IPS DF 6.9 (cell line): Measurements from ENCODE around the gene RASGRF2.

Experiments
- DNase-seq: peaks from one replicate; pipeline ENCODE4 v3.0.0-alpha.2; 2013; ENCODE audit warnings: low read depth, low spot score
- H3K27ac ChIP-seq: one replicate; pipeline ENCODE4 v1.5.1; 2013; ENCODE audit warnings: low read length, control low read depth
- H3K27me3 ChIP-seq: 2 replicates; pipeline ENCODE4 v1.6.1; 2013; ENCODE audit warnings: mild to moderate bottlenecking, low read length; ENCODE audit not compliant: control insufficient read depth, insufficient read depth
- H3K36me3 ChIP-seq: 2 replicates; pipeline ENCODE4 v1.6.1; 2013; ENCODE audit warnings: low read length; ENCODE audit not compliant: control insufficient read depth, insufficient read depth
- H3K4me1 ChIP-seq: 2 replicates; pipeline ENCODE4 v1.6.1; 2013; ENCODE audit warnings: low read length; ENCODE audit not compliant: control insufficient read depth, insufficient read depth
- H3K4me3 ChIP-seq: 2 replicates; pipeline ENCODE4 v1.5.1; 2013; ENCODE audit warnings: mild to moderate bottlenecking, low read length
- H3K9me3 ChIP-seq: 2 replicates; pipeline ENCODE4 v1.6.1; 2013; ENCODE audit warnings: low read length, inconsistent platforms; ENCODE audit not compliant: control insufficient read depth, insufficient read depth
- WGBS: extraction: QIAGEN DNeasy Blood & Tissue Kit; methylation state at CpG from one replicate; pipeline ENCODE4 v1.1.7; 2013; ENCODE audit warnings: mixed read lengths, missing lambda C conversion rate; ENCODE audit not compliant: insufficient read length, insufficient coverage; 5-methylcytosine and 5-hydroxymethylcytosine counted together

The RASGRF2 gene

DNA sequence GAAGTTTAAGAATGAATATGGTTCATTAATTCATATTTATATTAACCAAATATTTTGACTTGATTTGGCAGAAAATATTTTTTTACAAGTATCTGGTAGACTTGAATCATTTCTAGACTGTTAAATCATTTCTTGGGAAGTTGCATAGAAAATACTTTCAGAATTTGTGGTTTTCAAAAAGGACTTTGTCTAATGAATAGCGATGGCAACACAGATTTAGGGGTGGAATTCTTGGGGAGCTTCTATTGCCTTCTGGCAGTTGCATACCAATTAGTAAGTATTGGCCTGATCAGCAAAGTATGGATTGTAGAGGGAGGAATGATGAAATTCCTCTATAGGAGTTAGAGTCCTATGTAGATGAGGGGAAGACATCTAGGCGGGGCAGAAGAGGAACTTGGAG lies 204.3 kb downstream of the RASGRF2 start:
- Histone ChIP-seq H3K4me3 (no peak overlapping the region), H3K27ac (no peak overlapping the region), H3K27me3 (no peaks in the 10 kb centered on the region), H3K36me3 (no peaks in the 10 kb centered on the region), H3K4me1 (no peaks in the 10 kb centered on the region), H3K9me3 (no peaks in the 10 kb centered on the region)
- WGBS = no CpG with 5 or more reads among the region's 2 CpGs
- DNase-seq = no peak

DNA sequence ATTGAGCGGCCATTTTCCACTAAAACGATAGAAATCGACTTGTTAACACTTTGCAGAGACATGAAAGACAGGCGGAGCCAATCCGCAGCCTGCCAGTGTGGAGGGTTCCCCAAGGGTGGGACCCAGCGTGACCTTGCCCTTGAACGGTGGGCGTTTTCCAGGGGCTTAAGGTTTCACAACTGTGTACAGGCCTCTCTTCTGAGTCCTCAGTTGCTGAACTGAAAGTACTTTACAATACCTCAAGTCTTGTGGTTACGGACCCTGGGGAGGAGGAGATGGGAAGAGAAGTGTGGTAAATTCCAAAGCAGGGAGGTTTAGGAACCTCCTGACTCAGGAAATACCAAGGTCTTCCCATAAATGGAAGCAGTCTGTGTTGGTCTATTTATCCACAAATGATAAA lies 204.8 kb downstream of the RASGRF2 start:
- no peak overlapping the region for H3K4me3 ChIP-seq
- no CpG with 5 or more reads among the region's 9 CpGs for WGBS
- H3K36me3 ChIP-seq = no peaks in the 10 kb centered on the region
- no peak for DNase-seq
- H3K4me1 ChIP-seq = no peaks in the 10 kb centered on the region
- H3K9me3 ChIP-seq = no peaks in the 10 kb centered on the region
- H3K27me3 ChIP-seq = no peaks in the 10 kb centered on the region
- H3K27ac ChIP-seq = no peak overlapping the region

DNA sequence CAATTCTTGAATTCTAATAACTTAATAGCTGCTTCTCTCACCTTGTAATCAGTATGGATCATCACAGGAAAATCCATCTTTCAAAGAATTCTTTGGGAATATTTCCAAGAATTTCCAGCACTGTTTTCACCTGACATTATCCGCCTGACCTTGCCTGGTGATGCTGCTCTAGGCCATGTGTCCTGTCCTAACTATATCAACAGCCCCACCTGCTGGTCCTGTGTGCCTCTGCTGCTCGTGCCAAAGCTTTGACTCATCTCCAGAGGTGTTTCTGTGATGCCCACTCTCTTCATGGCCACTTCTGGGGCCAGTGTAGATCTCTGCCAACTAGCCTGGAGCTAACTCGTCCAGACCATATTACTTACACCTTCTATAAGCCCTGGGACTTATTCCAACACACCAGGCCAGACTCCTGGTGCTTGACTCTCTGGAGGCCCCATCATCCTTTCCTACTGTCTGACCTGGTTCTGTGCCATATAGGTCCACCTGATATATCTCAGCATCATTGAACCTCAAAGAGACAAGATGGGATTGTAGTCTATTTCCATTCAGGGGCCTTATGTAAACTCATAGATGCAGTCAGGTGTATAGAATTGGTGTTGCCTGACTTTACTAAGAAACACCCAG lies 205.4 kb downstream of the RASGRF2 start:
- no peak overlapping the region for H3K27ac ChIP-seq
- no CpG with 5 or more reads among the region's 3 CpGs for WGBS
- no peaks in the 10 kb centered on the region for H3K4me1 ChIP-seq
- no peaks in the 10 kb centered on the region for H3K36me3 ChIP-seq
- no peaks in the 10 kb centered on the region for H3K9me3 ChIP-seq
- no peaks in the 10 kb centered on the region for H3K27me3 ChIP-seq
- H3K4me3 ChIP-seq = no peak overlapping the region
- DNase-seq = peak; percentile 39

DNA sequence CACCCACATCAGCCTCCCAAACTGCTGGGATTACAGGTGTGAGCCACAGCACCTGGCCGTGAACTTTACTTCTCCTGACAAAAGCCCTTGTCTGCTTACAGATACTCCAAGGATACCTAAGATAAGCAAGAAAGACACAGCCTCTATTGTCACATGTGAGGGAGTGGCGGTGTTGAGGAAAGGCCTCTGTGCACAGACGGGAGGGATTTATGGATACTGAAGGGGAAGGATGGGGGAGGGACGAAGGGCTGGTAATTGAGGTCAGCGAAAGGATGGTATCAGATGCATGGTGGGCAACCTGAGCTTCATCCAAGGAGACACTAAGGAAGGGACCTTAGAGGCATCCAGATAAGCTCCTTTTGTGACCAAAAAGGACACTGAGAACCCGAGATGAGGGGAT lies 206.3 kb downstream of the RASGRF2 start:
- Histone ChIP-seq H3K9me3 (no peaks in the 10 kb centered on the region), H3K36me3 (no peaks in the 10 kb centered on the region), H3K4me3 (no peak overlapping the region), H3K4me1 (no peaks in the 10 kb centered on the region), H3K27me3 (no peaks in the 10 kb centered on the region), H3K27ac (no peak overlapping the region)
- no CpG with 5 or more reads among the region's 6 CpGs for WGBS
- no peak for DNase-seq

DNA sequence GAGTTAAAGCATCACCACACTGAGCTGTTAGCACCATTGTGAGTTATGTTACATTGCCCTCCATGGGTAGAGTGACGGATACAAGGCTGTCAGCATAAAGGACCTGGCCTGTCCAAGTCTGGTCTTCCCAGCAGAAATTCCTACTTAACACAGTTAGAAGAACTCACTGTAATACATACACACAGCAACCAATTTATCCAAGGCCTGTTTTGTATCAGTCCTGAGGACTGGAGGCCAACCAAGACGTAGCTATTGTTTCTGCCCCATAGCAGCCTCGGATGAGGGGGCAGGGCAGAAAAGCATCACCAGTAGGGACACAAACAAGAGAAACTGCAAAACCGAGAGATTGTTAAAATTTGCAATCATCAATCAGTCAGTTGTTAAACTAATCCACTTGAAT lies 206.9 kb downstream of the RASGRF2 start:
- Histone ChIP-seq H3K27ac (no peak overlapping the region), H3K4me3 (no peak overlapping the region), H3K9me3 (no peaks in the 10 kb centered on the region), H3K27me3 (no peaks in the 10 kb centered on the region), H3K36me3 (no peaks in the 10 kb centered on the region), H3K4me1 (no peaks in the 10 kb centered on the region)
- DNase-seq = no peak
- no CpG with 5 or more reads among the region's 4 CpGs for WGBS

DNA sequence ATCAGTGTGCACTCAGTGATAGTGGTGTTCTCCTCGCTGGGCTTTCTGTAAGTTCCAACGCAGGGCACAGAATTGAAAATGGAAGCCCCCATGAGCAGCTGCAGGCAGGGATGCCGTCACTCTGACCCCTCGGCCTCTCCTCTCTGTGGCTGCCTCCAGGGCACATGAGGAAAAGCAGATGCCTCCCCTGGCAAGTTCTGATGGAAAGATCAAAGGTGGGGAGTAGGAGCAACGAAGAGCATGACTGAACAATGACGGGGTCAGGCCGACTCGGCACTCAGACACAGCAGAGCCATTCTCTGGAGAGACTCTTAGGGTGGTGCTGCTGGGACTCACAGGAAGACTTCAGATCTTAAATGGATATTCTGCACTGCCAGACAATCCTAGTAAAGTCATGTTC lies 207.4 kb downstream of the RASGRF2 start:
- no peaks in the 10 kb centered on the region for H3K27me3 ChIP-seq
- DNase-seq = no peak
- WGBS = no CpG with 5 or more reads among the region's 8 CpGs
- no peaks in the 10 kb centered on the region for H3K9me3 ChIP-seq
- no peak overlapping the region for H3K4me3 ChIP-seq
- H3K36me3 ChIP-seq = no peaks in the 10 kb centered on the region
- H3K27ac ChIP-seq = no peak overlapping the region
- H3K4me1 ChIP-seq = no peaks in the 10 kb centered on the region

DNA sequence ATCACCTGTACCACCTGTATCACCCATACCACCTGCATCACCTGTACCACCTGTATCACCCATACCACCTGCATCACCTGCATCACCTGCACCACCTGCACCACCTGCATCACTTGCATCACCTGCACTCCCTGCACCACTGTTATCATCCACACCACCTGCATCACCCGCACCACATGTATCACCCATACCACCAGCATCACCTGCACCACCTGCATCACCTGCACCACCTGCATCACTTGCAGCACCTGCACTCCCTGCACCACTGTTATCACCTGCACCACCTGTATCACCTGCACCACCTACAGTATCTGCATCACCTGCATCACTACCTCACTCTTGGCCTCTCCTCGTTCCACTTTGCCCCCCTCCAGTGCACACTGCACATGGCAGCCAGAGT lies 209.8 kb downstream of the RASGRF2 start:
- DNase-seq = no peak
- H3K27ac ChIP-seq = no peak overlapping the region
- no peaks in the 10 kb centered on the region for H3K4me1 ChIP-seq
- H3K4me3 ChIP-seq = no peak overlapping the region
- H3K27me3 ChIP-seq = no peaks in the 10 kb centered on the region
- WGBS = no CpG with 5 or more reads among the region's 2 CpGs
- no peaks in the 10 kb centered on the region for H3K9me3 ChIP-seq
- no peaks in the 10 kb centered on the region for H3K36me3 ChIP-seq

DNA sequence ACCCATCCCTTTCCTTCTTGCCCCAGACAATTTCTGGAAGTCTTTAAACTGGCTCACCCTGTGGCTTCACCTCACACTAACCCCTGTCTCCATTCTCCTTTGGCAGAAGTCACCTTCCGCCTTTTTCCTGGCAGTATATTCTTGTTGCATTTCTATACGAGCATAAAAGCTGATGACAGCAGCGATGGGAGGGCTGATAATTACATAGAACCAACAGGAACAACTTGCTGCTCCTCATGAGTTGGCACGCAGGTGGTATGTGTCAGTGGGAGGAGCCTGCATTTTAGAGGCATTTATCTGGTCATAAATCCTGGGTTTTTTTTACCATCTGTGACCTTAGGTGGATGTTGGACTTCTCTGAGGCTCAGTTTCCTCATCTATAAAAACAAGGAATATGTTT lies 211.6 kb downstream of the RASGRF2 start:
- H3K36me3 ChIP-seq = no peaks in the 10 kb centered on the region
- H3K27me3 ChIP-seq = no peaks in the 10 kb centered on the region
- no peaks in the 10 kb centered on the region for H3K9me3 ChIP-seq
- WGBS = no CpG with 5 or more reads among the region's 4 CpGs
- H3K4me3 ChIP-seq = no peak overlapping the region
- DNase-seq = no peak
- no peaks in the 10 kb centered on the region for H3K4me1 ChIP-seq
- H3K27ac ChIP-seq = no peak overlapping the region

DNA sequence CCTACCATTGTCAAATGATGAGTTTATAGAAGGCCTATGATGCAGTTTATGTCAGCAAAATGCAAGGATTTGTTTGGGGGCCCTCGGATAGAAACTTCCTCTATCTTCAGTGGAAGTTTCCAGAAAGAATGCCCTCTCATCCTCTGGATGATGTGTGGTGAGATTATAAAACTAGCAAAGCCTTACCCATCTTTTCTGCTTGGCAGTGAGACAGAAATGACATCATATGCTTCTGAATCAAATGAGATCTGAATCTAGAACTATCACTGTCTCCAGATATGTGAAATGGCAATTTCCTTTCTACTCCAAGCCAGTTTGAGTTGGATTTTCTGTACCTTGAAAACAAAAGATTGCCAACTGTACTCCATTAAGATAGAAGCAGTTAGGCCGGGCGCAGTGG lies 212.5 kb downstream of the RASGRF2 start:
- H3K4me3 ChIP-seq = no peak overlapping the region
- H3K36me3 ChIP-seq = no peaks in the 10 kb centered on the region
- no peaks in the 10 kb centered on the region for H3K4me1 ChIP-seq
- DNase-seq = no peak
- H3K27ac ChIP-seq = no peak overlapping the region
- H3K27me3 ChIP-seq = no peaks in the 10 kb centered on the region
- no CpG with 5 or more reads among the region's 3 CpGs for WGBS
- H3K9me3 ChIP-seq = no peaks in the 10 kb centered on the region

DNA sequence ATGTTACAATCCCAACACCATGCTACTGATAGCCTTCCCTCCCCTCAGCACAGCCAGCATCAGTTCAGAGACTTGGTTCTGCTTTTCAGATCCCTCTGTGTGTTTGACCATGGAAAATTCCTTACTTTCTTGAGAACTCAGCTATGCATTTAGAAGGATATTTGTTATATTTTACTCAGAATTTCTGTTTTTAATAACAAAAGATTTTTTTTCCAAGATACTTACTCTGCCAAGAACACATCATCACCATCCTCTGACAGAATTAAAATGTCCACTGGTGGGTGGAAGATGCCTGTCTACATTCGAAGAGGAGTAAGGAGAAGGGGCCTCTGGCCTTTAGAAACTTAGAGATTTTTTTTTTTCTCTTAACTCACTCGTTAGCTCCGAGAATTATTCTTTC lies 216.9 kb downstream of the RASGRF2 start:
- no CpG with 5 or more reads among the region's 3 CpGs for WGBS
- Histone ChIP-seq H3K36me3 (no peaks in the 10 kb centered on the region), H3K4me3 (no peak overlapping the region), H3K27ac (no peak overlapping the region), H3K27me3 (no peaks in the 10 kb centered on the region), H3K4me1 (0 out of 2 replicates have a peak, but pooled peaks cover 2% of the 10 kb centered on the region), H3K9me3 (no peaks in the 10 kb centered on the region)
- DNase-seq = no peak

DNA sequence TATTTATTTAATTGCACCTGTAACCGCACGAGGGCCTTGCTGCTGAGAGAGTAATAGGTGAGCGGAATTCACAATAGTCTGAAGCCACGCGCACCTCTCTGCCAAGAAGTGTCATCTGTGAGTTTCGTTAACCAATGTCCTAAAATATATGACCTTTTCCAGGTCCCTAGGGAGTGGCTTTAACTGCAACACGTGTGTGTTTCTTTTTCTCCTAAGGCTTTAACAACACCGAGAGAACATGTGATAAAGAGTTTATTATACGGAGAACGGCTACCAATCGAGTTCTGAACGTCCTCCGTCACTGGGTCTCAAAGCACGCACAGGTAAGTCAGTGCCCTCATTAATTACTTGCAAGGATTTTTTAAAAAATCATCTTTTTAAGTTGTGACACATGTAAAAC lies 219.8 kb downstream of the RASGRF2 start:
- no peak overlapping the region for H3K27ac ChIP-seq
- H3K4me3 ChIP-seq = no peak overlapping the region
- WGBS = no CpG with 5 or more reads among the region's 14 CpGs
- no peak for DNase-seq
- 0 out of 2 replicates have a peak, but pooled peaks cover 2% of the 10 kb centered on the region for H3K4me1 ChIP-seq
- no peaks in the 10 kb centered on the region for H3K27me3 ChIP-seq
- H3K36me3 ChIP-seq = no peaks in the 10 kb centered on the region
- no peaks in the 10 kb centered on the region for H3K9me3 ChIP-seq
